HepG2 (cell line): ENCODE results near the gene ZNF425. TPM values are rescaled to one million over a fixed set of nuclear protein-coding genes. Genes with fewer than 3 reads are reported as not detected.

ENCODE experiments used
- ATF1 ChIP-seq: IDR thresholded peaks from 2 replicates; pipeline ENCODE4 v1.6.1; 2016; ENCODE audit warnings: mild to moderate bottlenecking, control low read depth
- BCL6 ChIP-seq: IDR thresholded peaks from 2 replicates; pipeline ENCODE4 v1.6.1; 2016; ENCODE audit warnings: missing genetic modification reagents, missing compliant biosample characterization
- CHD2 ChIP-seq: IDR thresholded peaks from 2 replicates; pipeline ENCODE4 v1.6.1; 2011; ENCODE audit warnings: low read depth, low read length, improper control_type of control experiment
- ESRRA ChIP-seq: sonication (generic); formaldehyde crosslinking; IDR thresholded peaks from 2 replicates; pipeline ENCODE4 v1.5.1; 2020; ENCODE audit warnings: mild to moderate bottlenecking, low read depth, missing genetic modification reagents
- FIP1L1 ChIP-seq: fragments of 200-400 bp; formaldehyde crosslinking; IDR thresholded peaks from 2 replicates; pipeline ENCODE4 v1.6.1; 2018; ENCODE audit warnings: low read depth, mild to moderate bottlenecking, low read length, moderate library complexity, borderline replicate concordance; ENCODE audit not compliant: insufficient read depth
- GTF3A ChIP-seq: sonication (generic); formaldehyde crosslinking; conservative IDR thresholded peaks from 2 replicates; pipeline ENCODE4 v1.4.0; 2020; ENCODE audit warnings: mild to moderate bottlenecking, missing genetic modification reagents
- HDAC6 ChIP-seq: fragments of 200-600 bp; sonication (generic); IDR thresholded peaks from 2 replicates; pipeline ENCODE4 v1.7.0; 2017; ENCODE audit warnings: mild to moderate bottlenecking, antibody characterized with exemption, low read length, low read depth
- IRF2 ChIP-seq: IDR thresholded peaks from 2 replicates; pipeline ENCODE4 v1.6.1; 2018; ENCODE audit warnings: missing genetic modification reagents, missing compliant biosample characterization
- JUNB ChIP-seq: sonication (generic); formaldehyde crosslinking; IDR thresholded peaks from 2 replicates; pipeline ENCODE4 v1.8.0; 2022; ENCODE audit warnings: missing genetic modification reagents, mild to moderate bottlenecking, borderline replicate concordance
- KAT8 ChIP-seq: IDR thresholded peaks from 2 replicates; pipeline ENCODE4 v1.6.1; 2016; ENCODE audit warnings: missing genetic modification reagents, missing compliant biosample characterization
- MEF2D ChIP-seq: sonication (generic); formaldehyde crosslinking; IDR thresholded peaks from 2 replicates; pipeline ENCODE4 v1.5.1; 2020; ENCODE audit warnings: mild to moderate bottlenecking, missing genetic modification reagents
- MEIS2 ChIP-seq: sonication (generic); formaldehyde crosslinking; IDR thresholded peaks from 2 replicates; pipeline ENCODE4 v1.9.0; 2021; ENCODE audit warnings: mild to moderate bottlenecking, missing genetic modification reagents
- MXD4 ChIP-seq: IDR thresholded peaks from 2 replicates; pipeline ENCODE4 v1.6.1; 2016; ENCODE audit warnings: mild to moderate bottlenecking, missing biosample characterization, missing genetic modification reagents
- NCOA2 ChIP-seq: sonication (generic); formaldehyde crosslinking; IDR thresholded peaks from 2 replicates; pipeline ENCODE4 v1.8.0; 2022; ENCODE audit warnings: inconsistent platforms
- RBM39 ChIP-seq: fragments of 200-400 bp; formaldehyde crosslinking; IDR thresholded peaks from one replicate; pipeline ENCODE4 v1.6.1; 2018; ENCODE audit warnings: antibody characterized with exemption, mild to moderate bottlenecking, low read depth, low read length; ENCODE audit not compliant: poor library complexity, severe bottlenecking
- SP140L ChIP-seq: sonication (generic); formaldehyde crosslinking; IDR thresholded peaks from 2 replicates; pipeline ENCODE4 v1.4.0; 2020; ENCODE audit warnings: missing genetic modification reagents, borderline replicate concordance
- SP5 ChIP-seq: IDR thresholded peaks from 2 replicates; pipeline ENCODE4 v1.6.1; 2016; ENCODE audit warnings: low read depth, borderline replicate concordance
- TAF1 ChIP-seq: sonication (generic); formaldehyde crosslinking; IDR thresholded peaks from 2 replicates; pipeline ENCODE4 v1.4.0; 2020; ENCODE audit warnings: missing genetic modification reagents
- ZFY ChIP-seq: sonication (generic); formaldehyde crosslinking; IDR thresholded peaks from 2 replicates; pipeline ENCODE4 v1.4.0; 2020; ENCODE audit warnings: missing genetic modification reagents
- ZMYM4 ChIP-seq: sonication (generic); formaldehyde crosslinking; IDR thresholded peaks from 2 replicates; pipeline ENCODE4 v1.8.1; 2023; ENCODE audit warnings: mild to moderate bottlenecking, missing genetic modification reagents
- ZNF224 ChIP-seq: sonication (generic); formaldehyde crosslinking; IDR thresholded peaks from 2 replicates; pipeline ENCODE4 v1.5.0; 2020; ENCODE audit warnings: mild to moderate bottlenecking, missing genetic modification reagents
- ZNF24 ChIP-seq: fragments of 450-650 bp; IDR thresholded peaks from 2 replicates; pipeline ENCODE4 v1.6.1; 2017; ENCODE audit warnings: antibody characterized with exemption, mild to moderate bottlenecking
- ZNF280D ChIP-seq: sonication (generic); formaldehyde crosslinking; IDR thresholded peaks from 2 replicates; pipeline ENCODE4 v1.5.1; 2020; ENCODE audit warnings: mild to moderate bottlenecking, missing genetic modification reagents
- ZNF335 ChIP-seq: sonication (generic); formaldehyde crosslinking; IDR thresholded peaks from 2 replicates; pipeline ENCODE4 v1.4.0; 2020; ENCODE audit warnings: missing genetic modification reagents
- ZNF382 ChIP-seq: sonication (generic); formaldehyde crosslinking; IDR thresholded peaks from 2 replicates; pipeline ENCODE4 v1.5.0; 2020; ENCODE audit warnings: missing genetic modification reagents, mild to moderate bottlenecking, borderline replicate concordance
- ZNF546 ChIP-seq: sonication (generic); formaldehyde crosslinking; conservative IDR thresholded peaks from 2 replicates; pipeline ENCODE4 v1.8.1; 2023; ENCODE audit warnings: mild to moderate bottlenecking, missing genetic modification reagents
- ZNF550 ChIP-seq: sonication (generic); formaldehyde crosslinking; IDR thresholded peaks from 2 replicates; pipeline ENCODE4 v1.4.0; 2020; ENCODE audit warnings: mild to moderate bottlenecking, missing genetic modification reagents, borderline replicate concordance
- ZNF558 ChIP-seq: sonication (generic); formaldehyde crosslinking; IDR thresholded peaks from 2 replicates; pipeline ENCODE4 v1.9.0; 2022; ENCODE audit warnings: mild to moderate bottlenecking, missing genetic modification reagents, borderline replicate concordance
- polyA plus RNA-seq, 8 experiments: library from polyadenylated mRNA; depleted of rRNA in 3 of 8; stranded (reverse) in 7 of 8; unstranded in 1 of 8; fragments of >200 nt; fragmentation: Illumina TruSeq in 4 of 8; extraction: Trizol in 4 of 8; gene quantifications; 2 replicates each; pipeline versions ENCODE4 v1.2.1 to v1.2.3, GENCODE V29; 2011 to 2016; ENCODE audit warnings: low read depth in 4 of 8, missing spikeins in 1 of 8, mixed read lengths in 1 of 8; ENCODE audit not compliant: insufficient read depth in 1 of 8
- total RNA-seq, 5 experiments: library from RNA; depleted of rRNA; stranded (reverse); fragments of >200 nt; fragmentation: Illumina TruSeq; extraction: Trizol; gene quantifications; 2 replicates each; pipeline ENCODE4 v1.2.3, GENCODE V29; 2016; ENCODE audit warnings: low read depth in 1 of 5

ZNF425 gene
- total and polyA plus RNA-seq, 2 of the 13 experiments (the other 11 are each of a cell fraction or from before 2014, with no cell fraction given): 0.51 to 1.1 TPM

GRCh38 chr7:149147072-149147751 is 21.1 kb upstream of the ZNF425 start, which contains the start of gene ZNF398 (continued):
- TF ChIP-seq SP5 (no peak), ZNF335 (no peak), GTF3A (CRISPR knock-in tag) (0 out of 2 replicates have a peak, but pooled peaks have one; percentile 39), MEF2D (CRISPR knock-in tag) (no peak), ZNF546 (CRISPR knock-in tag) (0 out of 2 replicates have a peak, but pooled peaks have one; percentile 45), MXD4 (CRISPR knock-in tag) (peak; percentile 35; the same call in 1 of the 2 replicates), ZNF24 (peak; percentile 22; the same call in 1 of the 2 replicates), SP140L (CRISPR knock-in tag) (no peak), ZNF550 (CRISPR knock-in tag) (no peak), MEIS2 (CRISPR knock-in tag) (no peak; the same call in 1 of the 2 replicates), ATF1 (no peak), ZNF382 (CRISPR knock-in tag) (no peak), HDAC6 (no peak), BCL6 (CRISPR knock-in tag) (no peak), KAT8 (no peak), ZNF558 (no peak), ESRRA (CRISPR knock-in tag) (no peak), NCOA2 (peak; percentile 27; the same call in 1 of the 2 replicates), FIP1L1 (no peak), CHD2 (0 out of 2 replicates have a peak, but pooled peaks have one; percentile 25), ZMYM4 (CRISPR knock-in tag) (peak; percentile 77), TAF1 (CRISPR knock-in tag) (peak; percentile 64), ZNF280D (CRISPR knock-in tag) (no peak), IRF2 (no peak), JUNB (CRISPR knock-in tag) (0 out of 2 replicates have a peak, but pooled peaks have one; percentile 7), RBM39 (no peak), ZNF224 (CRISPR knock-in tag) (0 out of 2 replicates have a peak, but pooled peaks have one; percentile 50), ZFY (peak; percentile 97)
